IMR-90 (cell line): Measurements from ENCODE around the gene LGI2. TPM values are rescaled to one million over a fixed set of nuclear protein-coding genes. Genes with fewer than 3 reads are reported as not detected.

Experiments
- ATAC-seq: fragments of 200-7000 bp; cut with Tn5 transposase; 2 replicates; pipeline ENCODE4 v1.9.1; 2020; ENCODE audit warnings: low read depth, mild to moderate bottlenecking, moderate library complexity
- BruUV-seq: library from RNA; stranded (reverse); fragments of 400-500 nt; replicated peaks from 2 replicates; lab custom pipeline; 2021; lab: Mats Ljungman, UMichigan
- CTCF ChIA-PET: fragments of 300-600 bp; formaldehyde crosslinking; extraction: SDS; loops from one replicate; lab custom pipeline; 2021; ENCODE audit warnings: antibody characterized with exemption; lab: Yijun Ruan, JAX
- POLR2A ChIA-PET: fragments of 300-600 bp; sonication (Branson Sonifier 250); formaldehyde crosslinking; loops from one replicate; lab custom pipeline; 2022; ENCODE audit warnings: antibody characterized with exemption; ENCODE audit not compliant: unreplicated experiment; lab: Charles Lee
- DNase-seq: peaks from one replicate; pipeline ENCODE4 v3.0.0; 2013
- H2AFZ ChIP-seq: replicated peaks from 2 replicates; pipeline ENCODE3; 2013; ENCODE audit warnings: low read length, mild to moderate bottlenecking; ENCODE audit not compliant: poor library complexity
- H2AK5ac ChIP-seq: 2 replicates; pipeline ENCODE4 v1.6.1; 2013; ENCODE audit warnings: low read depth, low read length, inconsistent platforms
- H2AK9ac ChIP-seq: replicated peaks from 2 replicates; pipeline ENCODE3; 2013; ENCODE audit warnings: mild to moderate bottlenecking, low read depth, low read length, moderate library complexity; ENCODE audit not compliant: poor library complexity
- H2BK120ac ChIP-seq: 2 replicates; pipeline ENCODE4 v1.6.1; 2013; ENCODE audit warnings: low read depth, low read length, inconsistent platforms
- H2BK15ac ChIP-seq: 3 replicates; pipeline ENCODE4 v1.6.1; 2013; ENCODE audit warnings: low read depth, low read length, inconsistent platforms
- H2BK20ac ChIP-seq: 2 replicates; pipeline ENCODE4 v1.6.1; 2013; ENCODE audit warnings: low read depth, mild to moderate bottlenecking, inconsistent platforms, low read length, moderate library complexity
- H2BK5ac ChIP-seq: 2 replicates; pipeline ENCODE4 v1.6.1; 2013; ENCODE audit warnings: mild to moderate bottlenecking, low read depth, low read length, inconsistent platforms; ENCODE audit not compliant: poor library complexity, severe bottlenecking
- H3K14ac ChIP-seq: replicated peaks from 2 replicates; pipeline ENCODE4 v1.6.1; 2013; ENCODE audit warnings: low read depth, low read length, inconsistent platforms
- H3K18ac ChIP-seq: 2 replicates; pipeline ENCODE4 v1.6.1; 2013; ENCODE audit warnings: low read depth, low read length, control low read depth
- H3K23ac ChIP-seq: 2 replicates; pipeline ENCODE4 v1.6.1; 2013; ENCODE audit warnings: low read depth, low read length, inconsistent platforms
- H3K27ac ChIP-seq: 2 replicates; pipeline ENCODE4 v1.5.1; 2013; ENCODE audit warnings: mild to moderate bottlenecking, control low read depth, low read length; ENCODE audit not compliant: insufficient read depth
- H3K27me3 ChIP-seq: 2 replicates; pipeline ENCODE4 v1.6.1; 2013; ENCODE audit warnings: low read length; ENCODE audit not compliant: control insufficient read depth, insufficient read depth
- H3K36me3 ChIP-seq: 2 replicates; pipeline ENCODE4 v1.6.1; 2013; ENCODE audit warnings: low read length, mixed read lengths; ENCODE audit not compliant: control insufficient read depth, insufficient read depth
- H3K4ac ChIP-seq: 2 replicates; pipeline ENCODE4 v1.6.1; 2013; ENCODE audit warnings: low read depth, low read length, inconsistent platforms
- H3K4me1 ChIP-seq: 2 replicates; pipeline ENCODE4 v1.6.1; 2013; ENCODE audit warnings: low read length, mixed read lengths; ENCODE audit not compliant: control insufficient read depth, insufficient read depth
- H3K4me2 ChIP-seq: 2 replicates; pipeline ENCODE4 v1.6.1; 2013; ENCODE audit warnings: low read depth, mild to moderate bottlenecking, control low read depth, low read length, moderate library complexity
- H3K4me3 ChIP-seq: 2 replicates; pipeline ENCODE4 v1.5.1; 2013; ENCODE audit warnings: low read depth, mild to moderate bottlenecking, control low read depth, low read length, moderate library complexity; ENCODE audit not compliant: insufficient read depth
- H3K56ac ChIP-seq: 2 replicates; pipeline ENCODE4 v1.6.1; 2013; ENCODE audit warnings: low read length, inconsistent platforms; ENCODE audit not compliant: insufficient read depth; ENCODE audit errors: extremely low read depth
- H3K79me1 ChIP-seq, 2 experiments: 2 replicates each; pipeline ENCODE4 v1.6.1; 2013; ENCODE audit warnings: low read length in 2 of 2, inconsistent platforms in 1 of 2, low read depth in 1 of 2
- H3K9ac ChIP-seq: 2 replicates; pipeline ENCODE4 v1.6.1; 2013; ENCODE audit warnings: low read depth, low read length, control low read depth
- H3K9me1 ChIP-seq: 2 replicates; pipeline ENCODE4 v1.6.1; 2013; ENCODE audit warnings: low read length, inconsistent platforms; ENCODE audit not compliant: insufficient read depth
- H3K9me3 ChIP-seq: 2 replicates; pipeline ENCODE4 v1.6.1; 2013; ENCODE audit warnings: low read length; ENCODE audit not compliant: control insufficient read depth, insufficient read depth
- H4K20me1 ChIP-seq: 2 replicates; pipeline ENCODE4 v1.6.1; 2013; ENCODE audit warnings: low read length, inconsistent platforms; ENCODE audit not compliant: insufficient read depth
- H4K5ac ChIP-seq: 2 replicates; pipeline ENCODE4 v1.6.1; 2013; ENCODE audit warnings: mild to moderate bottlenecking, low read depth, low read length, control low read depth
- H4K8ac ChIP-seq, 2 experiments: 2 replicates each; pipeline ENCODE4 v1.6.1; 2013; ENCODE audit warnings: low read depth in 2 of 2, low read length in 2 of 2, control low read depth in 1 of 2, inconsistent platforms in 1 of 2
- H4K91ac ChIP-seq: 2 replicates; pipeline ENCODE4 v1.6.1; 2013; ENCODE audit warnings: low read depth, low read length, inconsistent platforms; ENCODE audit not compliant: insufficient read depth
- CEBPB ChIP-seq: IDR thresholded peaks from 2 replicates; pipeline ENCODE4 v1.6.1; 2012; ENCODE audit warnings: low read depth, low read length, improper control_type of control experiment
- CTCF ChIP-seq: conservative IDR thresholded peaks from 2 replicates; pipeline ENCODE4 v1.5.1; 2012; ENCODE audit warnings: mild to moderate bottlenecking, low read depth, low read length, improper control_type of control experiment
- ELK1 ChIP-seq: fragments of 150-350 bp; IDR thresholded peaks from 2 replicates; pipeline ENCODE4 v1.6.1; 2016; ENCODE audit warnings: low read depth, mild to moderate bottlenecking, low read length, moderate library complexity, borderline replicate concordance
- MAFK ChIP-seq: IDR thresholded peaks from 2 replicates; pipeline ENCODE4 v1.6.1; 2012; ENCODE audit warnings: low read depth, low read length, improper control_type of control experiment
- MAZ ChIP-seq: IDR thresholded peaks from 2 replicates; pipeline ENCODE4 v1.6.1; 2012; ENCODE audit warnings: low read depth, mild to moderate bottlenecking, low read length, improper control_type of control experiment, moderate library complexity, borderline replicate concordance
- RCOR1 ChIP-seq: IDR thresholded peaks from 2 replicates; pipeline ENCODE4 v1.6.1; 2012; ENCODE audit warnings: mild to moderate bottlenecking, low read length, improper control_type of control experiment; ENCODE audit not compliant: insufficient replicate concordance
- WGBS, 2 experiments: methylation state at CpG; one replicate each; pipeline versions ENCODE4 v1.1.5 to v1.1.7; 2013; ENCODE audit warnings: missing lambda C conversion rate in 2 of 2; ENCODE audit not compliant: insufficient read length in 1 of 2; ENCODE audit errors: extremely low coverage in 2 of 2; 5-methylcytosine and 5-hydroxymethylcytosine counted together
- dilution Hi-C: fragments of 300-500 bp; cut with HindIII; formaldehyde crosslinking; loops from one replicate; pipeline ENCODE4 v1.14.3; 2018; ENCODE audit warnings: low sequenced_read_pairs; ENCODE audit not compliant: unreplicated experiment
- in situ Hi-C: fragments of 300-500 bp; cut with MboI; formaldehyde crosslinking; loops from 3 replicates; pipeline ENCODE4 v1.14.3; 2019; ENCODE audit warnings: low sequenced_read_pairs, inconsistent platforms, mixed read lengths
- intact Hi-C: fragments of 100-400 bp; cut with micrococcal nuclease; formaldehyde crosslinking; loops from 2 replicates; pipeline ENCODE4 v1.10.0; 2022
- polyA plus RNA-seq, 3 experiments: library from polyadenylated mRNA; depleted of rRNA; stranded (reverse); fragments of >200 nt; gene quantifications; 2 replicates each; pipeline ENCODE4 v1.2.3, GENCODE V29; 2012; ENCODE audit warnings: low replicate concordance in 1 of 3
- total RNA-seq: library from RNA; depleted of rRNA; stranded (reverse); fragments of >200 nt; gene quantifications from 2 replicates; pipeline ENCODE4 v1.2.3, GENCODE V29; 2012

LGI2 gene
- total and polyA plus RNA-seq, 2 of the 4 experiments (the other 2 are of a cell fraction): not detected

- no peak overlapping the region for H3K56ac ChIP-seq
- H4K20me1 ChIP-seq: no peaks in the 10 kb centered on the region
- no peak for DNase-seq
- no peak overlapping the region for H4K8ac ChIP-seq
- no peaks in the 10 kb centered on the region for H3K36me3 ChIP-seq
- BruUV-seq: no TSS peak
- H3K18ac ChIP-seq: no peak overlapping the region
- H3K9ac ChIP-seq: no peak overlapping the region
- no peak overlapping the region for H3K4me2 ChIP-seq
- H4K91ac ChIP-seq: no peak overlapping the region
- no peak overlapping the region for H2AFZ ChIP-seq
- no peak overlapping the region for H2BK15ac ChIP-seq
- H2BK120ac ChIP-seq: no peak overlapping the region
- no peak for ATAC-seq
- ChIA-PET POLR2A (no interaction called here), CTCF (no interaction called here)
- dilution Hi-C loops (no loop called here), in situ Hi-C loops (no loop called here), intact Hi-C loops (no loop called here)
- no peak for TF ChIP-seq CEBPB
- TF ChIP-seq RCOR1: no peak
- no peak for TF ChIP-seq CTCF
- TF ChIP-seq ELK1: no peak
- no peak for TF ChIP-seq MAFK
- TF ChIP-seq MAZ: no peak
- no peak overlapping the region for H3K4me3 ChIP-seq
- no peak overlapping the region for H2AK9ac ChIP-seq
- H3K23ac ChIP-seq: no peak overlapping the region
- H4K5ac ChIP-seq: no peak overlapping the region
- H3K14ac ChIP-seq: no peak overlapping the region
- no peaks in the 10 kb centered on the region for H3K4me1 ChIP-seq
- no peak overlapping the region for H2BK20ac ChIP-seq
- H3K9me1 ChIP-seq: no peaks in the 10 kb centered on the region
- H3K27me3 ChIP-seq: peaks cover 19% of the 10 kb centered on the region
- H3K27ac ChIP-seq: no peak overlapping the region
- no peak overlapping the region for H2BK5ac ChIP-seq
- H3K9me3 ChIP-seq: no peaks in the 10 kb centered on the region
- no peaks in the 10 kb centered on the region for H3K79me1 ChIP-seq
- no CpG with 5 or more reads among the region's 5 CpGs for WGBS, 2 experiments
- H2AK5ac ChIP-seq: no peak overlapping the region
- no peak overlapping the region for H3K4ac ChIP-seq
Observed at GRCh38 chr4:25000639-25001038, 30.1 kb downstream of the LGI2 start.
